Stomach (tissue), 4 donors: ENCODE results near the gene DZANK1.

ENCODE experiments used
- CTCF ChIP-seq, 7 experiments: fragments of 450-650 bp in 4 of 7; fragments of 200-600 bp in 3 of 7; sonication (generic) in 3 of 7; IDR thresholded peaks; one replicate each; pipeline ENCODE4 v1.5.1; 2016 to 2019; ENCODE audit warnings: antibody characterized with exemption in 7 of 7, control low read depth in 2 of 7, mild to moderate bottlenecking in 1 of 7
- EP300 ChIP-seq: sonication (generic); formaldehyde crosslinking; IDR thresholded peaks from one replicate; pipeline ENCODE4 v1.6.1; 2017; ENCODE audit warnings: antibody characterized with exemption
- POLR2A ChIP-seq, 4 donors: fragments of 450-650 bp; IDR thresholded peaks; one replicate each; pipeline ENCODE4 v1.6.1; 2016; ENCODE audit warnings: antibody characterized with exemption in 4 of 4, control low read depth in 2 of 4, mild to moderate bottlenecking in 1 of 4, moderate library complexity in 1 of 4
- POLR2AphosphoS5 ChIP-seq, 3 donors: sonication (generic); formaldehyde crosslinking; IDR thresholded peaks; one replicate each; pipeline ENCODE4 v1.6.1; 2016; ENCODE audit warnings: antibody characterized with exemption in 3 of 3

GRCh38 chr20:18414140-18414539 is 52.7 kb downstream of the DZANK1 start:
- TF ChIP-seq POLR2A (IDR thresholded peaks at IDR 0.05) (no peak), CTCF (IDR thresholded peaks at IDR 0.05) (no peak), POLR2AphosphoS5 (IDR thresholded peaks at IDR 0.05) (no peak), EP300 (no peak)
